Mesothelial cell of epicardium (in vitro differentiated cells): ENCODE results near the gene NUCB2. TPM values are rescaled to one million over a fixed set of nuclear protein-coding genes. Genes with fewer than 3 reads are reported as not detected.
A peak's percentile ranks its signal among the peaks of the same experiment; 100 is the strongest.

Experiments
- DNase-seq, 2 experiments: peaks; one replicate each; pipeline ENCODE4 v3.0.0; 2021; ENCODE audit warnings: low spot score in 2 of 2; ENCODE audit not compliant: unreplicated experiment in 2 of 2
- H3K27ac Mint-ChIP-seq: 2 replicates; pipeline ENCODE4 v1.8.0; 2021; ENCODE audit warnings: mixed read lengths
- H3K27me3 Mint-ChIP-seq: 2 replicates; pipeline ENCODE4 v1.8.0; 2021; ENCODE audit warnings: low read depth, mixed read lengths
- H3K36me3 Mint-ChIP-seq: 2 replicates; pipeline ENCODE4 v1.8.0; 2021; ENCODE audit warnings: mixed read lengths
- H3K4me1 Mint-ChIP-seq: 2 replicates; pipeline ENCODE4 v1.8.0; 2021; ENCODE audit warnings: mixed read lengths
- H3K4me3 Mint-ChIP-seq: 2 replicates; pipeline ENCODE4 v1.8.0; 2021; ENCODE audit warnings: mild to moderate bottlenecking, moderate library complexity, mixed read lengths
- H3K9me3 Mint-ChIP-seq: 2 replicates; pipeline ENCODE4 v1.8.0; 2021; ENCODE audit warnings: mixed read lengths
- CTCF ChIP-seq: fragments of 200-600 bp; sonication (generic); IDR thresholded peaks from one replicate; pipeline ENCODE4 v1.5.0; 2021; ENCODE audit warnings: antibody characterized with exemption; ENCODE audit not compliant: unreplicated experiment
- total RNA-seq: library from RNA; stranded (reverse); gene quantifications from 3 replicates; pipeline ENCODE4 v1.2.1, GENCODE V29; 2021

NUCB2 gene
- total RNA-seq, 1 donor from 2014 or later: 49.2 TPM

DNA sequence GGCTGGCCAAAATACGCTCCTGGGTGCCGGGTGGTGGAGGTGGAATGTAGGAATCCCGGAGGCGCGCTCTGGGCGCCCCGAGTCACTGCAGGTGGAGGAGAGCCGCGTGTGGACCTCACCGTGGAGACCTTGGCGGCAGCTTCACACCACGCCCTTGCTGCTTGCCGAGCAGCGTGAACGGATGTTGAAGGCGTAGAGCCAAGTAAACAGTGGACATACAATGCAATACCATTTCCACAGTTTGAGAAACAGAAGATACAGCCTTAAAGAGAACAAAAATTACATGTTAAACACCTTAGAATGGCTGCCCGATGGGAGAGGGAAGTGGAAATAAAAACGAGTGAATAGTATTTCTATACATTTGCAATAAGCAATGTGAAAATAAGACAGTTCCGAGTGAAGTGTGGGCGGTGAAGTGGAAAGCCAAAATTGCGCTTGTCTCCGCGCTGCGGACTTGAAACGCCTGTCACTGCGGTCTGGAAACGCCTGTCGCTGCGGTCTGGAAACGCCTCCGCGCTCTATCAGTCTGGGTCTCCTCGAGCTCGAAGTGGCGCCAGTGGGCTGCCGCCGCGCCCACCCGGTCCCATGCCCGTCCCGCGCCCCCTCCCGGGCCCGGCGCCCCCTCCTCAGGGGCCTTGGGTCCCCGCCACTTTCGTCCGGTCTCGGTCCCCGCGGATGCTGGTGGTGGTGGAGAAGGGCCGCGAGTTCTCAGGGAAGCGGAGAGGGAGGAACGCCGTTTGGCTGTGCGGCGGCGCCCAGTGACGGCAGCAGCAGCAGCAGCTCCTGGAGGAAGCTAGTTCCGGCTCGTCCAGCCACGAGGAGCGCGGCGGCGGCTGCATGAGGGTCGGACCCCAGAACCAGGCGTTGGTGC is 76.6 kb downstream of the NUCB2 start:
- Mint-ChIP-seq H3K27me3 (peaks cover 39% of the 10 kb centered on the region), H3K9me3 (peaks cover 5% of the 10 kb centered on the region)

GRCh38 chr11:17353821-17354600 is 77.5 kb downstream of the NUCB2 start:
- Mint-ChIP-seq H3K9me3 (peaks cover 10% of the 10 kb centered on the region), H3K27ac (peak overlapping the region; percentile 85), H3K36me3 (peaks cover 14% of the 10 kb centered on the region), H3K27me3 (peaks cover 39% of the 10 kb centered on the region), H3K4me3 (peak overlapping the region; percentile 75), H3K4me1 (peaks cover 23% of the 10 kb centered on the region)
- TF ChIP-seq CTCF: no peak
- DNase-seq: no peak

More for the DNA sequence above, 76.6 kb downstream of the NUCB2 start:
- peaks cover 9% of the 10 kb centered on the region for H3K36me3 Mint-ChIP-seq
- peak overlapping the region; percentile 75 for H3K4me3 Mint-ChIP-seq
- DNase-seq: peak; percentile 39 to 74
- peak overlapping the region; percentile 85 for H3K27ac Mint-ChIP-seq
- peaks cover 23% of the 10 kb centered on the region for H3K4me1 Mint-ChIP-seq
- peak; percentile 16 for TF ChIP-seq CTCF

- Mint-ChIP-seq H3K27me3 (peaks cover 35% of the 10 kb centered on the region), H3K9me3 (peaks cover 13% of the 10 kb centered on the region), H3K36me3 (peaks cover 17% of the 10 kb centered on the region), H3K4me1 (peaks cover 23% of the 10 kb centered on the region), H3K27ac (no peak overlapping the region), H3K4me3 (peak overlapping the region; percentile 75)
- peak; percentile 78 for TF ChIP-seq CTCF
- DNase-seq: peak in 1 of 2 experiments; percentile 42
Measured at GRCh38 chr11:17354601-17354991, 78.1 kb downstream of the NUCB2 start.

- no peaks in the 10 kb centered on the region for H3K27me3 Mint-ChIP-seq
- H3K27ac Mint-ChIP-seq: no peak overlapping the region
- no peak overlapping the region for H3K4me3 Mint-ChIP-seq
- H3K9me3 Mint-ChIP-seq: peaks cover 44% of the 10 kb centered on the region
- no peak for TF ChIP-seq CTCF
- DNase-seq: no peak
- H3K36me3 Mint-ChIP-seq: peaks cover 53% of the 10 kb centered on the region
- no peaks in the 10 kb centered on the region for H3K4me1 Mint-ChIP-seq
Measured at GRCh38 chr11:17366495-17366894, 90.0 kb downstream of the NUCB2 start.

DNA sequence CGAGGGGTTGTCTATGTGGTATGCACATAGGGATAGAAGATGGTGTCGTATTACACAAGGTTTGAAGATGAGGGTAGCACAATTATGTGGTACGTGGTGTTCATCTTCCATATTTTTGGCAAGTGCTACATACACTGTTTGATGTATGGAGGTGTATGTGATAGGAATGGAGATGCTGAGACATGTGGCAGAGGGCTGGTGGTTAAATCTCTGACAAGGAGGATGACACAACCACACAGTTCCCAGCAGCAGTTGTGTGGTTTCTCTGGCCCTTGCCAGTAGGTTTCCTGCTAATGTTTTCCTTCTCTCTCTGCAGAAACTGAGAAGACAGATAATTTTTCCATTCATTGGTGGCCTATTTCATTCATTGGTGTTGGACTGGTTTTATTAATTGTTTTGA is 92.0 kb downstream of the NUCB2 start:
- peaks cover 62% of the 10 kb centered on the region for H3K36me3 Mint-ChIP-seq

More for the DNA sequence above, 92.0 kb downstream of the NUCB2 start:
- Mint-ChIP-seq H3K27ac (no peak overlapping the region), H3K4me1 (no peaks in the 10 kb centered on the region), H3K27me3 (no peaks in the 10 kb centered on the region), H3K9me3 (peaks cover 53% of the 10 kb centered on the region), H3K4me3 (no peak overlapping the region)
- TF ChIP-seq CTCF: no peak
- DNase-seq: no peak
